Stimulated activated CD4-positive, alpha-beta T cell treated with anti-CD3 and anti-CD28 coated beads, Interleukin-15, amount 100 ng/mL, for 48 hours (primary cell): ENCODE measurements around the gene SLC9A8.
A peak's percentile ranks its signal among the peaks of the same experiment; 100 is the strongest.

Source experiments
- DNase-seq, 2 donors: peaks; one replicate each; pipeline ENCODE4 v3.0.0-alpha.2; 2020; ENCODE audit warnings: low read depth in 2 of 2

SLC9A8 gene

GRCh38 chr20:49813305-49813974, 812 bp downstream of the SLC9A8 start:
- DNase-seq, result no peak

GRCh38 chr20:49814057-49814694, 1.5 kb downstream of the SLC9A8 start:
- no peak for DNase-seq

- DNase-seq, result no peak
Measured at GRCh38 chr20:49818816-49819215, 6.2 kb downstream of the SLC9A8 start.

- DNase-seq, result no peak
Measured at GRCh38 chr20:49819702-49820101, 7.1 kb downstream of the SLC9A8 start.

DNA sequence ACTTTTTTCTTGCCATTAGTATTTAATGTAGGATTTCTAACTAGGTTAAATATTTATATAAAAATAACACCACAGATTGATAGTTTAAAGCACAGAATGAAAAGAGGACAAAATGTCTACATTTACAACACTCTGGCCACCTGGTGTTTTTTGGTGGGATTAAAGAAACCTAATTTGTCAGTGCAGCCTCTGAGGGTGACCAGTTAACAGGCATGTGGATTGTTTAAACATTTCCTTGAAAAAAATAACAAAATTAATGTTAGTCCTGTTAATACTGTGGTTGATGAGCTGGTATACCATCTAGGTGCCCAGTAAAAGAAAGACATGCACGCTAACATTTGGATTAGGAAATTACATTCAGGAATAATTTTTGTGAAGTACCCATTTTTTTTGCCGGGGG, 8.8 kb downstream of the SLC9A8 start:
- no peak for DNase-seq

DNA sequence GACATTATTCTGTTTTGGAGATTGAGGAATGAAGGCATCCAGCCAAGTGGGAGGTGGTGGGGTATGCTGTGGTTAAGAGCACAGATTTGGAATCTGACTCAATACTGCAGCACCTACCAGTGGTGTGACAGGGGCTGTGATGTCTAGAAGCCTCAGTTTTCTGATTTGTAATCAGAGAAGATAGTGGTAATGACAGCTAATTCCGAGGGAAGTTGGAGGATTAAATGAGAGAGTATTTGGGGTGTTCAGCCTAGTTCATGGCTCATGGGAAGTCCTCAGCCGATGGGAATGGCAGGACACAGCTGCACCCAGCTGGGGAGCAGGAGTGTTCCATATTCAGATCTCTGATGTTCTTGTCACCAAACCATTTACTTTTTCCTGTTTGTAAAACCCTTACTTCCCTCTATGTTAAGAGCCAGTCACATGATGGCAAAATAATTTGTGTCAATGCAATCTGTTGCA, 9.3 kb downstream of the SLC9A8 start:
- DNase-seq, result no peak

- no peak for DNase-seq
Measured at GRCh38 chr20:49823152-49823847, 10.7 kb downstream of the SLC9A8 start.

DNA sequence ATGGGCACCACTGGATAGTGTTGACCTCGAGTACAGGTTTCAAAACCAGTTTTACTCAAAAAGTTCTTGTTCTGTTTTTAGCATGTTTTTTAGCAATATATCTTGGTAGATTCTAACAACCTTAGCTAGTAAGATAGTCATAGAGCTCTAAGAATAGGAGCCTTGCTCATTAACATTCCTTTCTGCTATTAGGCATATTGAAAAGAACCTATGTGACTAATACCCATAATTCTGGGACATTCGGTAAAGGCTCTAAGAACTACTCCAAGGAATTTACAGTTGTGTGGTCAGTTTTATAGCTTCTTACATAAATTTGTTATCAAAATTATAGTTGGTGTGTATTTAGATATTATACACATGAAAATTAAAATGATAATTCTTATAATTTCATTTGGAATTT, 11.6 kb downstream of the SLC9A8 start:
- DNase-seq, result no peak

DNA sequence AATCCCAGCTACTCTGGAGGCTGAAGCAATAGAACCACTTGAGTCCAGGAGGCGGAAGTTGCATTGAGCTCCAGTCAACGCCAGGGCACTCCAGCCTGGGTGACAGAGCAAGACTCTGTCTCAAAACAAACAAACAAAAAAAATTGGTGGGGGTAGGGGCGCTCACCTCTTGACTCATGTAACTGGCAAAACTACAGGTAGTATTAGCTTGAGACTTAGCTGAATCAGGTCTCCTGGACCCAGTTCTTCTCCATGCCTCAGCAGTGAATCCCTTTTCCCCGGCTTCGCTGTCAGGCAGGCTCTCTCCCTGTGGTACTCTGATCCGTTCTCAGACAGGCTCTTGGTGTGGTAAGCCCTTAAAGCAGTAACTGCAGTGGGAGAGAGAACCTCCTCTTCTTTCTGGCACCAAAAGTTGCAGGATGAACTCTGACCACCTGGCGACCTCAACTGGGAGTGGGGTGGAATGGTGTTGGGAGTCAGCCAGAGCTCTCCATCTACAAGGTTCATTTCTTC, 12.9 kb downstream of the SLC9A8 start:
- no peak for DNase-seq

GRCh38 chr20:49831022-49831769, 18.6 kb downstream of the SLC9A8 start:
- DNase-seq, result no peak

- DNase-seq, result no peak
Measured at GRCh38 chr20:49831770-49832631, 19.4 kb downstream of the SLC9A8 start.

- DNase-seq, result no peak
Measured at GRCh38 chr20:49832632-49833327, 20.2 kb downstream of the SLC9A8 start.

- no peak for DNase-seq
Measured at GRCh38 chr20:49833483-49833882, 20.9 kb downstream of the SLC9A8 start.

GRCh38 chr20:49835031-49835430, 22.4 kb downstream of the SLC9A8 start:
- no peak for DNase-seq

DNA sequence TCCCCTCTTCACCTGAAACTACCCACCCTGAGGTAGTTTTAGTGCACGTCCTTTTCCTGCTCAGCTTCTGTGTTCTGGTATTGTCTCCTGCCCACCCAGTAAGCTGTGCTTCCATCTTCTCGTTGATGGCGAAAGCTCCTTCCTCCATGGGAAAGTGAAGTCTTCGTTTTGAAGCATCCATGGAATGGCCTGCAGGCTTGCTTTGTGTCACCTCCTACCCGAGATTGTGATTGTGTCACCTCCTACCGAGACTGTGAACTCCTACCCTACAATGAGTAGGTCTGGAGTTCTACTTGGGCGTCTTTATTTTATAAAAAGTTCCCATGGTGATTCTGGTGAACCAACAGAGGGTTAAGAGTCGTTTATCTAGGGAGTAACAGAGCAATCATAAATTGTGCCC, 25.9 kb downstream of the SLC9A8 start:
- DNase-seq, result no peak

- no peak for DNase-seq
Measured at GRCh38 chr20:49843139-49843538, 30.5 kb downstream of the SLC9A8 start.

GRCh38 chr20:49843770-49844380, 31.2 kb downstream of the SLC9A8 start:
- DNase-seq, result no peak

GRCh38 chr20:49845060-49845459, 32.4 kb downstream of the SLC9A8 start:
- DNase-seq, result no peak

DNA sequence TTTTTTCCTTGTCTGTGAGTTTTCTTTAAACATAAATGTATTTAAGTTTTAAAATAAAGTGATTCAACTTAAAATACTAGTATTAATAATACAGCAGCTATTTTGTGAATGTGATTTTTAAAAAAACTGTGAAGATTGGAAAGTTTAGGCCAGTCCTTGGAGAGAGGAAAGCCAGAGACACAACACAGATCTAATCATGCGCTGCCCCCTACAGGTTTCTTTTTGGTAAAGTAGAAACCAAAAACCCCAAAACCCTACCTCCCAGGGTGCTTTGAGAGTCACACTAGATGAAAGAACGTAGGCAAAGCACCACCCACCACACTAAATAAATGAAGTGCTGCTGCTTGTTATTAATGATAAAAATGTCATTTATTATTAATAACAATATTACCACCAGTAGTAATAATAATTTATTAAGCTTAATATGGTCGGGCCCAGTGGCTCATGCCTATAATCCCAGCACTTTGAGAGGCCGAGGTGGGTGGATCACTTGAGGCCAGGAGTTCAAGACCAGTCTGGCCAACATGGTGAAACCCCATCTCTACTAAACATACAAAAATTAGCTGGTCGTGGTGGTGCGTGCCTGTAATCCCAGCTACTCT, 33.7 kb downstream of the SLC9A8 start:
- DNase-seq, result peak in 1 of 2 donors; percentile 14
